CD4-positive, alpha-beta T cell (primary cell): ENCODE measurements around the gene SEMA4D. TPM values are rescaled to one million over a fixed set of nuclear protein-coding genes. Genes with fewer than 3 reads are reported as not detected.

Experiments
- ATAC-seq: fragments of 200-7000 bp; cut with Tn5 transposase; one replicate; pipeline ENCODE4 v1.10.0; 2022; ENCODE audit warnings: mild to moderate bottlenecking; ENCODE audit not compliant: poor library complexity
- CTCF ChIA-PET: fragments of 350-600 bp; sonication (Branson Sonifier 250); formaldehyde crosslinking; loops from one replicate; lab custom pipeline; 2021; ENCODE audit warnings: antibody characterized with exemption, inconsistent platforms; lab: Charles Lee
- POLR2A ChIA-PET: fragments of 350-600 bp; sonication (Branson Sonifier 250); formaldehyde crosslinking; loops from one replicate; lab custom pipeline; 2021; ENCODE audit warnings: antibody characterized with exemption, inconsistent platforms; lab: Charles Lee
- DNase-seq, 14 experiments: peaks; one replicate each; pipeline ENCODE4 v3.0.0-alpha.2; 2013 to 2020; ENCODE audit warnings: mixed read lengths in 2 of 14
- H3K27ac ChIP-seq, 2 donors: one replicate each; pipeline versions ENCODE4 v1.5.1 to v1.7.0; 2013; ENCODE audit warnings: low read length in 2 of 2, low read depth in 1 of 2, mild to moderate bottlenecking in 1 of 2
- H3K27me3 ChIP-seq, 2 experiments: 1 replicate in 1 of 2; 2 replicates in 1 of 2; pipeline versions ENCODE4 v1.6.1 to v1.7.0; 2013; ENCODE audit warnings: low read length in 2 of 2, control low read depth in 1 of 2, mild to moderate bottlenecking in 1 of 2, moderate library complexity in 1 of 2; ENCODE audit not compliant: insufficient read depth in 2 of 2, control insufficient read depth in 1 of 2
- H3K36me3 ChIP-seq: one replicate; pipeline ENCODE4 v1.6.1; 2013; ENCODE audit warnings: low read length, control low read depth; ENCODE audit not compliant: insufficient read depth
- H3K4me1 ChIP-seq: one replicate; pipeline ENCODE4 v1.6.1; 2013; ENCODE audit warnings: low read length, control low read depth; ENCODE audit not compliant: insufficient read depth
- H3K4me3 ChIP-seq: one replicate; pipeline ENCODE4 v1.5.1; 2013; ENCODE audit warnings: mild to moderate bottlenecking, low read length, moderate library complexity
- H3K9me3 ChIP-seq, 2 experiments: 1 replicate in 1 of 2; 2 replicates in 1 of 2; pipeline versions ENCODE4 v1.6.1 to v1.7.0; 2013; ENCODE audit warnings: low read length in 2 of 2, mild to moderate bottlenecking in 2 of 2, control low read depth in 1 of 2, moderate library complexity in 1 of 2; ENCODE audit not compliant: control insufficient read depth in 1 of 2, insufficient read depth in 1 of 2
- H3K27ac Mint-ChIP-seq: one replicate; pipeline ENCODE4 v1.8.0; 2020; ENCODE audit warnings: mixed read lengths
- H3K27me3 Mint-ChIP-seq: one replicate; pipeline ENCODE4 v1.8.0; 2021; ENCODE audit warnings: mixed read lengths
- H3K36me3 Mint-ChIP-seq: one replicate; pipeline ENCODE4 v1.8.0; 2021; ENCODE audit warnings: low read depth, mixed read lengths
- H3K4me1 Mint-ChIP-seq: one replicate; pipeline ENCODE4 v1.8.0; 2021; ENCODE audit warnings: low read depth, mixed read lengths
- H3K4me3 Mint-ChIP-seq: one replicate; pipeline ENCODE4 v1.8.0; 2020; ENCODE audit warnings: mild to moderate bottlenecking, mixed read lengths
- H3K9me3 Mint-ChIP-seq: one replicate; pipeline ENCODE4 v1.8.0; 2020; ENCODE audit warnings: mixed read lengths
- intact Hi-C, 2 experiments: fragments of 100-400 bp; cut with DNase I in 1 of 2; cut with micrococcal nuclease in 1 of 2; formaldehyde crosslinking; loops; one replicate each; pipeline versions ENCODE4 v1.15.1 to v1.9.0; 2023 to 2025; cut with DNase I, micrococcal nuclease
- total RNA-seq, 174 experiments: library from RNA in 2 of 174; stranded (reverse) in 2 of 174; gene quantifications; one replicate each; pipeline ENCODE4 v1.2.3 and lab custom pipeline; 2021 to 2026
- TF ChIP-seq, protein P1 (sequence below): fragments of 200-600 bp; IDR thresholded peaks from one replicate; pipeline ENCODE4 v1.8.0; 2022; ENCODE audit warnings: antibody characterized with exemption, mild to moderate bottlenecking

SEMA4D gene
- total RNA-seq, 2 experiments from 2014 or later = 399 to 430 TPM

DNA sequence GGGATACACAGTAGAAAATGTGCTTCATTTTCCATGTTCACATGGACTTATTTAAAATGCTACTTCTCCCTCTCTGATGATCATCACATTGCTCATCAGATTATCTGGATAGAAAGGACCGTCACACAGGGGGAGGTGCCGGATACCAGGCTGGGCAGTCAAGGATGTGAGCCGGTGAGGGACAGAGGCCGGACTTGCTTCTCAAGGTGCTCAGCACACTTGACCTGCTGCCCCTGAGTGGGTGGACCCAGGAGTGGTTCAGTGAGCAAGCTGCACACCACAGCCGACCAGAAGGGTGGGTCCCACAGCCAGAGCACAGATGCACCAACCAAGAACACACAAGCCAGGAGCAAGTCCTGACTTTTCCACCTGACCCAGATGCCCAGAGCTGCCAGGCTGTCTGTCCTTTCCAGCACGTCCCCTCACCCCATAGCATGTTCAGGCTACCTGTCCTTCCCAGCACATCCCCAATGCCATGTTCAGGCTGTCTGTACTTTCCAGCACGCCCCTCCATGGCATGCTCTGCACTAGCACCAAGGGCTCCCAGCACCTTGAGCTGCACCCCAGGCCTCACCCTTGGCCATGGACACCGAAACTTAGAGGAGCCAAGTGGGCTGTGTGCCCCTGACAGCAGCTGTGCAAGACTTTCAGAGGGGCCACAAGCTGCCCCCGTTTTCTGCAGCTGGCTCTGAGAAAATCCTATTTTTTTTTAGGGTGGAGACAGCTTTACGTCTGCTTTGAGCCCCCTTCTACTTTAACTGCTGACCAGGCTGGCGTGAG lies 101.8 kb downstream of the SEMA4D start:
- Histone ChIP-seq H3K27ac (no peak overlapping the region), H3K4me1 (peaks cover 8% of the 10 kb centered on the region), H3K27me3 (no peaks in the 10 kb centered on the region), H3K36me3 (peaks cover 98% of the 10 kb centered on the region), H3K9me3 (no peaks in the 10 kb centered on the region), H3K4me3 (no peak overlapping the region)
- Mint-ChIP-seq H3K36me3 (peaks cover 96% of the 10 kb centered on the region), H3K4me3 (no peak overlapping the region), H3K4me1 (peaks cover 18% of the 10 kb centered on the region), H3K27me3 (no peaks in the 10 kb centered on the region), H3K9me3 (no peaks in the 10 kb centered on the region), H3K27ac (peak overlapping the region; percentile 17)
- ChIA-PET CTCF (no interaction called here), POLR2A (interaction anchor here (0.6 to 1.1 kb wide), 5 partner anchors 13 to 154 kb away, joined by 3 to 4 read pairs (median 3); no protein-coding TSS in a partner anchor)
- ATAC-seq (no peak), DNase-seq (no peak)
- intact Hi-C loops = no loop called here
- TF ChIP-seq, protein P1, sequence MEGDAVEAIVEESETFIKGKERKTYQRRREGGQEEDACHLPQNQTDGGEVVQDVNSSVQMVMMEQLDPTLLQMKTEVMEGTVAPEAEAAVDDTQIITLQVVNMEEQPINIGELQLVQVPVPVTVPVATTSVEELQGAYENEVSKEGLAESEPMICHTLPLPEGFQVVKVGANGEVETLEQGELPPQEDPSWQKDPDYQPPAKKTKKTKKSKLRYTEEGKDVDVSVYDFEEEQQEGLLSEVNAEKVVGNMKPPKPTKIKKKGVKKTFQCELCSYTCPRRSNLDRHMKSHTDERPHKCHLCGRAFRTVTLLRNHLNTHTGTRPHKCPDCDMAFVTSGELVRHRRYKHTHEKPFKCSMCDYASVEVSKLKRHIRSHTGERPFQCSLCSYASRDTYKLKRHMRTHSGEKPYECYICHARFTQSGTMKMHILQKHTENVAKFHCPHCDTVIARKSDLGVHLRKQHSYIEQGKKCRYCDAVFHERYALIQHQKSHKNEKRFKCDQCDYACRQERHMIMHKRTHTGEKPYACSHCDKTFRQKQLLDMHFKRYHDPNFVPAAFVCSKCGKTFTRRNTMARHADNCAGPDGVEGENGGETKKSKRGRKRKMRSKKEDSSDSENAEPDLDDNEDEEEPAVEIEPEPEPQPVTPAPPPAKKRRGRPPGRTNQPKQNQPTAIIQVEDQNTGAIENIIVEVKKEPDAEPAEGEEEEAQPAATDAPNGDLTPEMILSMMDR = no peak

DNA sequence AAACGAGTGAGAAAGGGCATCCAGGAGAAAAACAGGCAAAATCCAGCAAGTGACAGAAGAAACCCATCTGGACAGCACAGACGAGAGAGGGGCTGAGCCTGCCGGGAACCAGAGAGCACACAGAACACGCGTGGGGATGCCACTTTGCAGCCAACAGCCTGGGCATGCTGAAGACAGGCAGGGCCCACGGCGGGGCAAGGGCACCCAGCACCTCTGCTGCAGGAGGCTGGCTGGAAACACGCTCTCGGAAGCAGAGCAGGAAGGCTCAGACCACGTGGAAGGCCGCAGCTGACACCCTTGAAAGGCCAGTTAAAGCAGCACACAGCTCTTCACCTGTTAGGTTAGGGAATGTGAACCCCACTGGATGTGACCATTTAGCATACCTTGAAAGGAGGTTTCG lies 103.5 kb downstream of the SEMA4D start:
- CTCF ChIA-PET = no interaction called here
- H3K4me1 Mint-ChIP-seq = peaks cover 5% of the 10 kb centered on the region

DNA sequence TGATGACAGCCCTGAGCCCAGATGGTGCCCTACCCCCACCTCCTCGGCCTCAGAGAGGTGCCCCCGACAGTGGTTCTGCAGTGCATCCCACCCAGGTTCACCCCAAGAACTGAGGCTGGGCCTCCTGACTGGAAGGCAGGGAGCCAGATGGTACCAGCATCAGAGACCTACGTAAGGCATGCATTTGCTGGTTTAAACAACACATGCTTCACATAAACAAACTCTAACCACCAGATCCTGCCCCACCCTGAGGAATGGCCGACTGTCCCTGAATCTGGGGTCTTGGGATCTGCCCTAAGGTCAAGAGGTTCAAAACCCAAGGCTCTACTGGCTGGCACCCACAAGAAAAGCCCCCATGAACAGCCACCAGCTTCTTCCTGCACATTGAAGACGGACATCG lies 106.3 kb downstream of the SEMA4D start:
- H3K27ac Mint-ChIP-seq = no peak overlapping the region
- POLR2A ChIA-PET = no interaction called here
- H3K36me3 Mint-ChIP-seq = peaks cover 95% of the 10 kb centered on the region
- intact Hi-C loops = no loop called here
- Histone ChIP-seq H3K4me1 (peaks cover 4% of the 10 kb centered on the region), H3K4me3 (no peak overlapping the region), H3K27ac (peak overlapping the region in 1 of 2 donors; percentile 1), H3K36me3 (peaks cover 99% of the 10 kb centered on the region), H3K9me3 (no peaks in the 10 kb centered on the region), H3K27me3 (no peaks in the 10 kb centered on the region)
- no peaks in the 10 kb centered on the region for H3K27me3 Mint-ChIP-seq
- CTCF ChIA-PET = interaction anchor here (1.3 kb wide), 1 partner anchor 38 kb away, joined by 3 read pairs; no protein-coding TSS in a partner anchor
- no peak overlapping the region for H3K4me3 Mint-ChIP-seq
- TF ChIP-seq, protein P1 = no peak
- ATAC-seq (no peak), DNase-seq (no peak)
- peaks cover 5% of the 10 kb centered on the region for H3K4me1 Mint-ChIP-seq
- no peaks in the 10 kb centered on the region for H3K9me3 Mint-ChIP-seq

More for the DNA sequence above, 103.5 kb downstream of the SEMA4D start:
- TF ChIP-seq, protein P1 = no peak
- Mint-ChIP-seq H3K9me3 (no peaks in the 10 kb centered on the region), H3K27me3 (no peaks in the 10 kb centered on the region), H3K36me3 (peaks cover 96% of the 10 kb centered on the region), H3K27ac (no peak overlapping the region), H3K4me3 (no peak overlapping the region)
- peak overlapping the region in 1 of 2 donors; percentile 18 for H3K27ac ChIP-seq
- DNase-seq = no peak
- POLR2A ChIA-PET = interaction anchor here (1.0 kb wide), 1 partner anchor 12 kb away, joined by 3 read pairs; no protein-coding TSS in a partner anchor
- peaks cover 99% of the 10 kb centered on the region for H3K36me3 ChIP-seq
- intact Hi-C loops = no loop called here
- peaks cover 4% of the 10 kb centered on the region for H3K4me1 ChIP-seq
- no peak for ATAC-seq
- H3K27me3 ChIP-seq = no peaks in the 10 kb centered on the region
- H3K4me3 ChIP-seq = no peak overlapping the region
- H3K9me3 ChIP-seq = no peaks in the 10 kb centered on the region
